Measurements from ENCODE around the gene ALKBH1.
"Not testable (repeated sequence)": the region's sequence is repeated elsewhere in the genome, so short reads cannot be mapped to it uniquely, and the experiment has no call there.

The ALKBH1 gene, protein sequence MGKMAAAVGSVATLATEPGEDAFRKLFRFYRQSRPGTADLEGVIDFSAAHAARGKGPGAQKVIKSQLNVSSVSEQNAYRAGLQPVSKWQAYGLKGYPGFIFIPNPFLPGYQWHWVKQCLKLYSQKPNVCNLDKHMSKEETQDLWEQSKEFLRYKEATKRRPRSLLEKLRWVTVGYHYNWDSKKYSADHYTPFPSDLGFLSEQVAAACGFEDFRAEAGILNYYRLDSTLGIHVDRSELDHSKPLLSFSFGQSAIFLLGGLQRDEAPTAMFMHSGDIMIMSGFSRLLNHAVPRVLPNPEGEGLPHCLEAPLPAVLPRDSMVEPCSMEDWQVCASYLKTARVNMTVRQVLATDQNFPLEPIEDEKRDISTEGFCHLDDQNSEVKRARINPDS

DNA sequence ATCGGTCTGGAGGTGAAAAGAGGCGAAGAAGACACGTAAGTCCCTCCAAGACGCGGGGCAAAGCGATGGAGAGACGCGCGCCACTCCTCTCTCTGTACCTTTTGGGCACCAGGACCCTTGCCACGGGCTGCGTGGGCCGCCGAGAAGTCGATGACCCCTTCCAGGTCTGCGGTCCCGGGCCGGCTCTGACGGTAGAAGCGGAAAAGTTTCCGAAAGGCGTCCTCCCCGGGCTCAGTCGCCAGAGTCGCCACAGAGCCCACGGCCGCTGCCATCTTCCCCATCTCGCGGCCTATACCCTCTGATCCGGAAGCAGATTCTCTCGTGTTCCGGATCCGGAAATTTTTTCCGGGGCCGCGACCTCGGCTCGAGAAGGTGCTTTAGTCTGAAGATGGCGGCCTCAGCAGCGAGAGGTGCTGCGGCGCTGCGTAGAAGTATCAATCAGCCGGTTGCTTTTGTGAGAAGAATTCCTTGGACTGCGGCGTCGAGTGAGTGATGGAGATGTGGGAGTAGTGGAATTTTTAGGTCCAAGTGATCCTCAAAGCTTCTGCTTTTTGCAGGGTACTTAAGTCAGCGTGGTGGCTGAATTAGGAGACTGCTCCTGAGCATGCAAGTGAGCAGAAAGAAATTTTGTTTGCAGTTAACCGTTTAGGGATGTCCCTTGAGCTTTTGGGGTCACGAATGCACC is at the start of gene ALKBH1, which contains the start of gene SLIRP:
ALKBH1 (minus strand) TSS at position 300 of the 685 bp plus-strand sequence; CDS start at position 281, 19 bp downstream.
SLIRP (plus strand) TSS at position 380 of the 685 bp plus-strand sequence; CDS start at position 389, 9 bp downstream.
- peak; percentile 72 to 80 for DNase-seq (ENCODE audit: low read depth in 2 of 2)

DNA sequence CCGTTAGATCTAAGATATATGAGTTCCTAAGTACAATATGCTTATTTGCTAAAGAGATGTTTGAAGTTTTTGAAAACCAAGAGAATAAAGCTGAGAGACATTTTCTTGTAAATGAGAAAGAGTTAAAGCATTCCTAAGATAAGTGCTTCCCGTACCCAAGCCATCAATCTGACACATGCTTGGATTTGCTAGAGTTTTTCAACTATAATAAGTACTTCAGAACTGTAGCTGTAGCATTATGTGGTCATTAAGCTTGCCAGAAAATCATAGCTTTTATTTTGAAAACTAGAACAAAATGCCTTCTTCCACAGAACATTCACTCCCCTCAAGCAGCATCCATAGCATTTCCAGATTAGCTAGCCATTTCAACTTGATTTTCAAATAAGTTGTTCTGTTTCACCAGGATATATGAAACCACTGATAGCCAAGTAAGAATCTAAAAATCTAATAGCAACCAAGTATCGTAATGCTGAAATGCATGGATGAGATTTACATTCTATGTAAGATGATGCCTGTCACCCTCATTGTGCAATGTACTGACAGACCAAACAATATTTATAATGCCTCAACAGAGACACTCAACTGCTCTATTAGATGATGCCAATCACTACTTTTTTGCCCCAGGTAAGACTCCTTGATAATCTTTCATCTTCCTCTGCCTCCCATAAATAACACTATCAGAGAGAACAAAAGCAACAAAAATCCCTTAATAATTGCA is 45.1 kb upstream of the ALKBH1 start:
- DNase-seq (ENCODE audit: low read depth in 2 of 2), result no peak

DNA sequence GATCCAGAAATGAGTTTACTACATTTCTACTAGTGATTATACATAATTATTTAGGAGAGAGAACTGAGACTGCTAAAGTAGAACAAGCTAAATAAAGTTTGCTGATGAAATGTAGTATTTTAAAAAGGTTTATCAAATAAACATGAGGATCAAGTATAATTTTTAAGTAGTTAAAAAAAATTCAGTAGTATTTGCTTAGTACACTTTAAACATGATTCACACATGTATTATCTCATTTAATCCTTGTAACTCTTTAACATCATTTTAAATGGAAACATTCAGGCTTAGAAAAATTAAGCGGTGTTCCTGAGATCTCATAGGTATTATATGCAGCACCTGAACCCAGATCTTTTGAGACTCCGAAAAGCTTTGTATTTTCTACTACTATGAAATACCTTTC is 44.4 kb upstream of the ALKBH1 start:
- DNase-seq (ENCODE audit: low read depth in 2 of 2), result no peak

DNA sequence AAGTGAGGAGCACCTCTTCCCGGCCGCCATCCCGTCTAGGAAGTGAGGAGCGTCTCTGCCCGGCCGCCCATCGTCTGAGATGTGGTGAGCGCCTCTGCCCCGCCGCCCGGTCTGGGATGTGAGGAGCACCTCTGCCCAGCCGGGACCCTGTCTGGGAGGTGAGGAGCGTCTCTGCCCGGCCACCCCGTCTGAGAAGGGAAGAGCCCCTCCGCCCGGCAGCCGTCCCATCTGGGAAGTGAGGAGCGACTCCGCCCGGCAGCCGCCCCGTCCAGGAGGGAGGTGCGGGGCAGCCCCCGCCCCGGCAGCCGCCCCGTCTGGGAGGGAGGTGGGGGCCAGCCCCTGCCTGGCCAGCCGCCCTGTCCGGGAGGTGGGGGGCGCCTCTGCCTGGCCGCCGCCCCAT is 39.6 kb upstream of the ALKBH1 start:
- DNase-seq (ENCODE audit: low read depth in 2 of 2), result not testable (repeated sequence)

DNA sequence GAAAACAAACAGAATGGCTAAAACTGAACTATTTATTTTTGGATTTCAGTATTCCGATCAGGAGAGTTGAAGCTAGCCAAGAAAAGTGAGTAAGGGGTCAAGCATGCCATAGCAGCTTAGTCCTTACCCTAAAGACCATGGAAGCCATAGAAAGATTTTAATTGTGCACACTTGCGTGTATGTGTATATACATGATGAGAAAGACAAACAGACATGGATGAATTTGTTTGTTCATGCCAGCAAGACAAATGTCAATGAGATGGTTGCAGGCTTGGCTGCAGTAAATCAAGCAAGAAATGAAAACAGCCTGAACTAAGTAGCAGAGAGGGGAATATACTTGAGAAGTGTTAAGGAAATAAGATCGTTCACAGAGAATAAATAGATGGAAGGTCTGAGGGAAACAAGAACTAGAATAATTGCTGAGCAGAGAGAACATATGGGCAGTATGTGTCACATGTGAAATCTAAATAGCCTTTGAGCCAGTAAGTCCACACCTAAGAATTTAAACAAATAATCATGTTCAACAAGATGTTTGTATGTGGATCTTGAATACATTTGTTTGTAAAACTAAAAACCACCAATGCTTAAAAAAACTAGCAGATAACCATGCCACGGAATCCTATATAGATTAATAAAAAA is 38.4 kb upstream of the ALKBH1 start:
- DNase-seq (ENCODE audit: low read depth in 2 of 2), result no peak

DNA sequence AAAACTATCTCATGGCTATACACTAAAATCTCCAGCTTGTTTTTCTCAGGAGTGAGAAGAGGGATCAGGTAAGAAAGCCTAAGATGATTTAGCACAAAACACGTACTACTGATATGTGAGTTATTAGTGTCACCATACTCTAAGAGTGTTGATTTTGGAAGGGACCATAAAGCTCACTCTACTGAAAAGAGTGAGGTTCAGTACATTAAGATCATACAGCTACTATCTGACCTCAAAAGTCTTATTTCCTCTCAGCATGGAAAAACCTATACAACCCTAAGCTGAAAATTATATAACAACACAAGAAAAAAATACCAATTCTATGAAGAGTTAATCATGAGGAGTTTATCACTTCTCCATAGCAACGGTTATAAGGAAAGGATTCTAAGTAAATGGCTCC is 33.6 kb upstream of the ALKBH1 start:
- DNase-seq (ENCODE audit: low read depth in 2 of 2), result no peak

DNA sequence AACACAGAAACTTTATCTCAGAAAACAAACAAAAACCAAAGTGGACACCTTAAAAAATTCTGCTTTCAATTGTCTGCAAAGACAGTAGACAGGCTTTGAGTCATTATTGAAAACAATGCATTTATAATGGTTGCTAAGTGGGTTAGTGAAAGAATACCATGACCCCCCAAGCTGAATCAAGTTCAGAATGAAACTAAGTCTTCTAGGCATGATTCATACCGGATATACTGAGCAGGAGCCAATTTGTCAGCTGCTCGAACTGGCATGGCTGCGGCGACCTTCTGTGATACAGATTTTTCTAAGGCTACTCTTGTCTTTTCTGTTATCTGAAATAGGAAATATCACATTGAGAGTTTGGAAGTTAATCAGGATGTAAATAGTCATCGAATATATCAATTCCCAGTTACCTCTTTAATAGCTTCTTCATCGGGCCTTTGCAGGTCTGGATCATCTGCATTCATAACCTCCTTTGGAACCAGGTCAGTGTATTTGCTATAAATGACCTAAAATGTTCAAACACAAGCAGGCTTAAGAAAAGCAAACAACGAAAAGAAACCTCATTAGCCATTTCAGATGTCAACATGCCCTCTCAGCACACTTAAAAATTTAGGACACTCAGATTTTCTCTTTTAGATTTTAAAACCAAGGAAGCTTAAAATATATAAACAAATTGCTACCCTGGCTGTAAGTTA is 30.9 kb upstream of the ALKBH1 start:
- no peak for DNase-seq (ENCODE audit: low read depth in 2 of 2)

DNA sequence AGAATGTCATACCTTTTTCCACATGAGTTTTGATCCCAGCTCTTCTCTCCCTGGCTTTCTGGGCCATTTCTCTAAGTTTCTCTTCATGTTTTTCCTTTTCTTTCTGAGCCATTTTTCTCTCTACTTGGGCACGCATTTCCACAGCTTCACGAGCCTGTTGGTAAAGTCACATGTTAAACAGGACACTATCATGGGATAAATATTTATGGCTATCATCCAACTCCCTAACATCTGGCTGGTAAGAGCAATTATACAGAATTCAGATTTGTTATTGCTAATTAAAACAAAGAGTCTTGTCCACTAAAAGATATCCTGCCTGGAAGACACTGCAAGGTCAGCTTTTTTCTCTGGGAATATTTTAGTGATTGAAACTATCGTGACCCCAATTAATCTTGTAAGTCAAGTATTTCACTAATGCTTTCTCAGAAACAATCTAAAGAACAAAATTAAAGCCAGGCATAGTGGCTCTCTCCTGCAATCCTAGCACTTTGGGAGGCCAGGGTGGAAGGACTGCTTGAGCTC is 23.2 kb upstream of the ALKBH1 start:
- DNase-seq (ENCODE audit: low read depth in 2 of 2), result no peak

DNA sequence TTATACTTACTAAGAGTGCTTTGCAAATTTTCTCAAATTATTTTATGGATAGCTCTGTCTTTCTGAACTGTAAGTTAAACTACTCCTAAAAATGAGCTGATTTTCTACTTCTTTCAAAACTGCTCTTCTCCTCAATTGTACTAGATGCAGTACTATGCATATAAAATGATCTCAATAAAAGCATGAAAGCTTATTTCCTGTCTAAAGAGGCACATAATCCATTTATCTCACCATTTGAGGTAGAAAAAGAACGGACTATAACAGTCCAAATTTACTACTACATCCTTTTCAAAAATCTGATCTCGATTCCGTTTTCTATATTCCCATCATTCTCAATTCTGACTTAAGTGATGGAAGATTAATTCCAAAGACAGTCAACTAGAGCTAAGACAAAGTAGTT is 14.5 kb upstream of the ALKBH1 start:
- DNase-seq (ENCODE audit: low read depth in 2 of 2), result no peak

DNA sequence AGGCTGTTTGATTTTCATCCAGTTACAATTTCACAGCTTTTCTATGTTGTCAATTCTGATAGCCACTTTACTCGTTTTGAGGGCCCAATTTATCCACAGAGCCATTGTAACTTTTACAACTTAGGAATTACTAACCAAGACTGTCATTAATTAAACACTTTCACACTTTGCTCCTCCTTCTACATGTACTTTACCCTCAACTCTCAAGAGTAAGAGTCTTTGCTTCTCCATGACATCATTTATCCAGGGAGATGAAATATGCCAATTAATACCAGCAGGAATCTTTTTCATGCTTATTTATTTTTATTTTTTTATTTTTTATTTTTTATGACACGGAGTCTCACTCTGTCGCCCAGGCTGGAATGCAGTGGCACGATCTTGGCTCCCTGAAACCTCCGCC is 13.6 kb upstream of the ALKBH1 start:
- DNase-seq (ENCODE audit: low read depth in 2 of 2), result no peak

DNA sequence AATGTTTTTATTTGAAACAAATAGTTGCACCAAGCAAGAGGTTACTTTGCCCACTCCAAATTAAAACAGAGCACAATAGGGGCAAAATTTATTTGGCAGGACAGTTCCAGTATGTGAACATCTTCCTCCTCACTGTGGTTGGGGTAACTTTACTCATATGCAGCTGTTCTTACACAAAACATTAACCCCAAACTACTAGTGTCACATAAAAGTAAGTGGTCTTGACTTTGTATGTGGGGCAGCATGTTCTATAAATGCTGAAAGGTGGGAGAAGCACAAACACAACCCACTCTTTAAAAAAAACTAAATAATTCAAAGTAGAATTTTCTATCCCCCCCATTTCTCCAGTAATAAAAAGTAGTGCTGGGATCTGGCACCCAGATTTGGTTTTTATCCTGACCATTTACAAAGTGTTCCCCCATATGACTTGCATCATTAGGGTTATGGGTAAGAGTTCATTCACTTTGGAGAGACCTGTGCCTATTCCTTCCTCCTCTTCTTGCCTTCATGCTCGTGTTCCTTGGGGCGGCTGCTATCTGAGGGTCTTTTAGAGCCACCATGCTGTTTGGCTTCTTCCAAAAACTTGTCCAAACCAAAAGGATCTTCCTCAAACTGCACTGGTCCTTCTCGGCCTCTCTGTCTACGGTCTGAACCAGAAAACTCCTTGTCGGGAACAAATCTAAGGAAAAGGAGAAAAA is 9.9 kb upstream of the ALKBH1 start:
- DNase-seq (ENCODE audit: low read depth in 2 of 2), result no peak

DNA sequence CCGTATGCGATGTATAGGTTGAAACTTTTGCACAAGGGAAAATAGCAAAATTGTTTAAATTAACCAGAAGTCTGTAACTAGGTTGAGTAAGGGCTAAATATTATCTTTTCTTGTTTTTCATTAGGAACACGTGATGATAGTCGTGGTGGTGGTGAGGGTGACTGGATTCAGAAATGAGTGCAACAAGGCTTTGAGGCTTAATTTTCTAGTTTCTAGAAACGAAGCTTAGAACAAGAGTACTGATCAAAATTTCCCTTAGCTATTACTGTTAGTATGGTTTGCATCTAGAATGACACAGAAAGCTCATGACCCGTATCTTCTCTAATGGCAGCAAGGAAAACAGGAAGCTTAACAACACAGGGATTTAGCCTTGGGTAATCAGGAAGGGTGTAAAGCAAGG is 7.1 kb upstream of the ALKBH1 start:
- DNase-seq (ENCODE audit: low read depth in 2 of 2), result no peak

DNA sequence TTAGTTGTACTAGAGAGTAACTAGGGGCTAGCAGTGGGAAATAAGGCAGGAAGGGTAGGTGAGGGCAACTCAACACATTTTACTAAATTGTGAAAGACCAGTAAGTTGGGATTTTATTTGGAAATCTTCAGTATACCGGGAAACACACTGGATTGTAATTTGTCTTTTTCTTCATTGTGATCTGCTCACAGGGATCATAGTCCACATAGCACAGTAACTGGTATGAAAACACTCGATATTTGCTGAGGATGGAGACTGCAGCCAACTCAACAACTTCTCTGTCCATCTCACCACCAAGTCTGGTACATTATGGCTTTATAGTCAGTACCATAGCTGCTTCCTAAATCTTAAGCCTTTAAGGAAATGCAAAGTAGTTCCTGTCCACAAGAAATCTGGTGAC is 2.5 kb upstream of the ALKBH1 start:
- DNase-seq (ENCODE audit: low read depth in 2 of 2), result no peak

DNA sequence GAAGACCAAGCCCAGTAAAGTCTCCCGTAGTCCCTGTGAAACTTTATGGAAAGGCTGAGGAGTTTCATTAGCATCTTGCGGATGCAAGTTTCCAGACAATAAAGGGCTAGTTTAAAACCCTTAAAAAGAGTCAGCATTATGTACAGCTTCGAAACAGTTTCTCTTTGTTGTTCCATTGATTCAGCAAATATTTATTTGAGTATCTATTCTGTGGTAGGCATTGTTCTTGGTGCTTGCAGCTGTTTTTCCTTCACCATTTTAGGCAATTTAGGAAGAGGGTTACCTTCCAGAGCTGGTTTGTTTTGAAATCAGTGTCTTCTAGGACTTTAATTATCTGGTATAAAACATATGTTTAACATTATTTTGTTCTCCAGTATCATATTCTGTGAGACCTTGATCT is 1.6 kb upstream of the ALKBH1 start:
- no peak for DNase-seq (ENCODE audit: low read depth in 2 of 2)

DNA sequence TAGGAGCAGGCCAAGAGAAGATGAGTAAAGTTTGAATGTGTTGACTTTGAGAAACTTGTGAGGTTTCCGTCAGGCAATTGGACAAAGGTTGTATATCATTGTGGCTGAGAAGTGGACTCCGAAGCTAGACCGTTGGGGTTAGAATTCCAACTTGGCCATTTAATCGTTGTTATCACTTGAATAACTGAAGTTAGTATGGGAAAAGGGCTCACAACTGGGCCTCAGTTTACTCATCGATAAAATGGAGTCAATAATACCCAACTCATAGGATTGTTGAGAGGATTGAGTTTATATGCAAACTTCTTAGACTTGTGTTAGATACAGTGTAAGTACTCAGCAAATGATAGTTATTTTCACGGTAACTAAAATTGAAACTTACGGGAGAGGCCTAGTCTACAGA is 926 bp upstream of the ALKBH1 start:
- DNase-seq (ENCODE audit: low read depth in 2 of 2), result no peak

DNA sequence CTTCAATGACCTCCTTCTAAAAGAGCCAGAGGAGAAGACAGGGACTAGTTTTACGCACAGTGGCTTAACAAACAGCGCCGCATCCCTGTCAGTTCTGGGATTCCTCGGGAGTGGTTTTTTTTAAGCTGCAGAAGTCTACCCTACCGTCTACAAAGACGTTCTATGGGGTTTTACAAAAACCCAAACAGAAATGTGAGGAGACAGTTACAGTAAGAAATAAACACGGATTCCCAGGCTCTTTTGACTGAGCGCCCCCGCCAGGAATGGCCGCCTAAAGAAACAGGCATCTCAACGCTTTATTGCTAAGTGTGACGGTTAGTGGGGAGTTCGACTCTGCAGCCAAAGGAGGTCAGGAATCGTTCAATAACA is 484 bp downstream of the ALKBH1 start:
- peak in 1 of 2 donors; percentile 11 for DNase-seq (ENCODE audit: low read depth in 2 of 2)

DNA sequence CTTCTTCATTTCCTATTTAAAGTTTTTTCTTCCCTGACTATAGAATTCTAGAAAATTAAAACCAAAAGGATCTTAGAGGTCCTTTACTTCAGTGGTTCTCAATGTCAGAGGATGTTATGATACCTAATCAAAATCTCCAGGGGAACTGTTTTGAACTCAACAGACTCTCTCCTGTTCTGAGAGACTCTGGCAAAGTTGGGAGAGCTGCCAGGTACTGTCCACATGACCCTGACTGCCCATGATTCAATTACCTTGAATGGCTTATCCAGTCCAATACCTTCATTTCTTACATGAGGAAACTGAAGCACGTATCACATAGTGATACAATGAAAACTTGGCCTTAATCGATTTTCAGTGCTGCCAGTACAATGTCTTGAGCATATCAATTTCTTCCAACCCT is 16.6 kb downstream of the ALKBH1 start:
- DNase-seq (ENCODE audit: low read depth in 2 of 2), result no peak

DNA sequence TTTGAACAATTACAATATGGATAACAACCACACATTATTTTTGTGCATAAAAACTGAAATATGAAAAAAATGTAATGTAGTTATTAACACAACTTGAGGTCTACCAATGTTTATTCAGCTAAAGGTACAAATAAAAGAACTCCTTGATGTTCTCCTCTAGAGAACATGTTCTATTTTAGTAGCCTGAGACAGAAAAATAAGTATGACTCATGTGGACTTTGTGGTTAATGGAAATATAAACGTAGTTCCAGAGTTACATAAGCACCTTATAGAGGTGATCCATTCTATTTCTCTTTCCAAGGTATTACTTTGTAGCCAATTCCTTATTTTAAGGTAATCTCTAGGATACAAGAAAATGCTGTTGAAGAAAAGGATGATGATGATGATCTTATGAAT is 25.7 kb downstream of the ALKBH1 start:
- DNase-seq (ENCODE audit: low read depth in 2 of 2), result no peak

DNA sequence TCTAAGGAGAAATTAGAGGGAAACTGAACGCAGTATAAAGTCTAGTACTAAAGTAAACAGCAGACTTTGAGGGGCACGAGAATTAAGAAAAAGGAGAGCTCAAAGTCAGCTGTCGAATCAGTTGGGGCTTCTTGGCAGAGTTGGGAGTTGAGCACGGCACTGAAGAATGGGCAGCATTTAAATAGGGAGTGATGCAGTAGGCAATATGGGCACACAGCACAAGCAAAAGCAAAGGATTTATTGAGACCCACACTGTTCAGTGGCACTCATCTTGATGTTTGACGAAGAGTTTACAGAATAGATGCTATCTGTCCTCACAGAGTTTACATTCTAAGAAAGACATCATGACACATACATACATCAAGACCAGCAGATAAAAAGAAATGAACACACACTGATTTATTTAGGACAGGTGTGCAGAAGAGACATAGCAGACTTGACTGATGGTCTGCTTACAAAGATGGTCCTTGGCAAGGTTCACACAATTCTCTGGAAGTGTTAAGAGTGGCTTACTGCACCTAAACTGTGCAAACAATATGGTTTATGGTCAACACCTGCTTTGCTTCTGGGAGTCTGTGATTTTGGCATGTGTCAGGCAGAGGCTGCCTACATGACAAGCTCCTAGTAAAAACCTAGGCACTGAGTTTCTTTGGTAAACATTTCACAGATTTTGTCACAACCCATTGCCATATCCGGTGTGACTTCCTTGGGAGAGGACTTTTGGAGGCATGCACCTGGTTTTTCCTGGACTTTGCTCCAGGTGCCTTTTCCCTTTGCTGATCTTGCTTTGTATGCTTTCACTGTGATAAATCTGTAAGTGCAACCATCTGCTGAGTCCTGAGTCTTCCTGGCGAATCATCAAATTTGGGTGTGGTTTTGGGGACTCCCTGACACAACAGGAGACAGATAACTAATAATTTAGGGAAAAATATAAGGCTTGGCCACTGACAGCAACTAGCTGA is 26.3 kb downstream of the ALKBH1 start:
- DNase-seq (ENCODE audit: low read depth in 2 of 2), result no peak

DNA sequence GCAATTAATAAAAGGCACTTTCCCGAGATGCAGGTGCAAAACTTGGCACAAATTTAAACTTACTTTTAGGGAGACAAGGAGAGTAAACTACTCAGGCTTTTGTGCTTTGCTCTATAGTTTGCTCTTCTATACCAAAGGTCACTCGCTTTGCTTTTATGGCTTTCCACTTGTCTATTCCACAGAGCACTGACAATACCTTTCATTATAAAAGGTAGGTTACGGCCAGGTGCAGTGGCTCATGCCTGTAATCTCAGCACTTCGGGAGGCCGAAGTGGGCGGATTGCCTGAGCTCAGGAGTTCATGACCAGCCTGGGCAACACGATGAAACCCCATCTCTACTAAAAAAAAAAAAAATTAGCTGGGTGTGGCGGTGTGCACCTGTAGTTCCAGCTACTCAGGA is 32.9 kb downstream of the ALKBH1 start:
- no peak for DNase-seq (ENCODE audit: low read depth in 2 of 2)
